Measurements from ENCODE around the gene MGST3.

DNA sequence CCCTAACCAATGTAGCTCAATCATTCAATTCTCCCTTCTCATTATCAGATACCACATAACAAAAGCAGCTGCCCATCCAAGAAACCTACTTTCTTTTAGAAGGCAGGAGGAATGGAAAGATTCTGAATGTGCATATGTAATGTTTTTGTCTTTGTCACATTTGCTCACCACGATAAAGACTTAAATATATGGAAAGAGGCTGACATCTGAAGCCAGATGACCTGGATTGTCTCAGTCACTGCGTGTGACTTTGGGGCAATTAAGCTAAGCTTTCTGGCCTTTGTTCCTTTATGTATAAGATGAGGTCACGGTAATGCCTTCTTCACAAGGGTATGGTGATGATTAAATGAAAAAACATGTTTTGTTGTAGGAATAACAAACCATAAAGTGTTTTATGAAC, 44.6 kb upstream of the MGST3 start:
- TF ChIP-seq CTCF (IDR thresholded peaks at IDR 0.05) (no peak), EP300 (IDR thresholded peaks at IDR 0.05) (no peak), POLR2A (IDR thresholded peaks at IDR 0.05) (no peak)

All from ovary (tissue), 3 donors.